H1 (cell line): ENCODE data around the gene PLLP. TPM values are rescaled to one million over a fixed set of nuclear protein-coding genes. Genes with fewer than 3 reads are reported as not detected.

ENCODE experiments used
- CTCF ChIA-PET: fragments of 300-600 bp; sonication (Branson Sonifier 250); formaldehyde crosslinking; loops from one replicate; lab custom pipeline; 2021; ENCODE audit not compliant: partially characterized antibody; lab: Charles Lee
- POLR2A ChIA-PET: fragments of 300-600 bp; sonication (Branson Sonifier 250); formaldehyde crosslinking; loops from one replicate; lab custom pipeline; 2021; ENCODE audit warnings: inconsistent platforms; ENCODE audit not compliant: partially characterized antibody; lab: Charles Lee
- DNase-seq, 2 experiments: peaks; one replicate each; pipeline versions ENCODE4 v3.0.0 to v3.0.0-alpha.2; 2010 to 2022; ENCODE audit warnings: low spot score in 2 of 2, low read depth in 1 of 2, mixed read lengths in 1 of 2
- FAIRE-seq: peaks from 2 replicates; lab custom pipeline; 2011; peaks lifted over from hg19 to GRCh38; lab: Jason Lieb, UNC
- H2AFZ ChIP-seq: 2 replicates; pipeline ENCODE4 v1.8.1; 2012; ENCODE audit warnings: low read length, inconsistent platforms
- H2AK5ac ChIP-seq: 2 replicates; pipeline ENCODE4 v1.6.1; 2013; ENCODE audit warnings: low read depth, low read length
- H2BK120ac ChIP-seq: replicated peaks from 2 replicates; pipeline ENCODE3; 2013; ENCODE audit warnings: low read depth, low read length, inconsistent platforms
- H2BK12ac ChIP-seq: 2 replicates; pipeline ENCODE4 v1.6.1; 2013; ENCODE audit warnings: low read depth, low read length
- H2BK15ac ChIP-seq: 2 replicates; pipeline ENCODE4 v1.6.1; 2013; ENCODE audit warnings: low read length
- H2BK20ac ChIP-seq: 2 replicates; pipeline ENCODE4 v1.6.1; 2013; ENCODE audit warnings: low read length
- H2BK5ac ChIP-seq: 2 replicates; pipeline ENCODE4 v1.6.1; 2013; ENCODE audit warnings: low read depth, low read length
- H3K14ac ChIP-seq: 2 replicates; pipeline ENCODE4 v1.6.1; 2013; ENCODE audit warnings: inconsistent platforms; ENCODE audit not compliant: insufficient read length
- H3K18ac ChIP-seq: 2 replicates; pipeline ENCODE4 v1.6.1; 2013; ENCODE audit warnings: low read length; ENCODE audit errors: extremely low read depth
- H3K23ac ChIP-seq: 2 replicates; pipeline ENCODE4 v1.6.1; 2013; ENCODE audit warnings: inconsistent platforms; ENCODE audit not compliant: insufficient read length
- H3K23me2 ChIP-seq: 2 replicates; pipeline ENCODE4 v1.6.1; 2013; ENCODE audit warnings: low read depth, low read length
- H3K27ac ChIP-seq: 2 replicates; pipeline ENCODE4 v1.6.1; 2011; ENCODE audit warnings: low read depth, low read length, inconsistent platforms
- H3K27me3 ChIP-seq, 4 experiments: replicated peaks in 1 of 4; 1 replicate in 1 of 4; 2 replicates in 3 of 4; pipeline versions ENCODE4 v1.6.1 to v1.8.1; 2011 to 2013; ENCODE audit warnings: low read length in 3 of 4, mild to moderate bottlenecking in 3 of 4, inconsistent platforms in 2 of 4, mixed read lengths in 2 of 4, moderate library complexity in 1 of 4; ENCODE audit not compliant: control insufficient read depth in 3 of 4, insufficient read depth in 3 of 4; ENCODE audit errors: extremely low read depth in 1 of 4
- H3K36me3 ChIP-seq, 4 experiments: 2 replicates each; pipeline versions ENCODE4 v1.6.1 to v1.8.1; 2011 to 2013; ENCODE audit warnings: mild to moderate bottlenecking in 4 of 4, low read length in 3 of 4, moderate library complexity in 2 of 4, control low read depth in 1 of 4, inconsistent platforms in 1 of 4; ENCODE audit not compliant: insufficient read depth in 4 of 4, control insufficient read depth in 2 of 4
- H3K4ac ChIP-seq: replicated peaks from 2 replicates; pipeline ENCODE3; 2013; ENCODE audit warnings: low read length, low read depth, mixed read lengths, inconsistent platforms; ENCODE audit not compliant: insufficient read length
- H3K4me1 ChIP-seq, 4 experiments: replicated peaks in 1 of 4; 1 replicate in 1 of 4; 2 replicates in 3 of 4; pipeline versions ENCODE4 v1.6.1 to v1.8.1; 2011 to 2013; ENCODE audit warnings: low read length in 3 of 4, inconsistent platforms in 2 of 4, mixed read lengths in 1 of 4; ENCODE audit not compliant: insufficient read depth in 4 of 4, control insufficient read depth in 3 of 4
- H3K4me2 ChIP-seq, 2 experiments: 2 replicates each; pipeline versions ENCODE4 v1.6.1 to v1.8.1; 2011 to 2013; ENCODE audit warnings: low read depth in 2 of 2, low read length in 2 of 2, control low read depth in 1 of 2, inconsistent platforms in 1 of 2, mild to moderate bottlenecking in 1 of 2; ENCODE audit not compliant: insufficient read depth in 1 of 2
- H3K4me3 ChIP-seq, 4 experiments: fragments of 200-600, 300-600 bp in 1 of 4; sonication (generic), shearing (Covaris generic), sonication (Bioruptor Twin) in 1 of 4; 2 replicates each; pipeline versions ENCODE4 v1.5.1 to v1.8.1; 2011 to 2016; ENCODE audit warnings: low read length in 4 of 4, low read depth in 3 of 4, control low read depth in 2 of 4, inconsistent platforms in 2 of 4, mild to moderate bottlenecking in 2 of 4, mixed read lengths in 1 of 4, moderate library complexity in 1 of 4; ENCODE audit not compliant: insufficient read depth in 2 of 4; ENCODE audit errors: extremely low read depth in 1 of 4
- H3K56ac ChIP-seq: replicated peaks from 2 replicates; pipeline ENCODE3; 2013; ENCODE audit warnings: low read depth, mild to moderate bottlenecking, mixed read lengths, low read length, inconsistent platforms; ENCODE audit not compliant: insufficient read length
- H3K79me1 ChIP-seq: 2 replicates; pipeline ENCODE4 v1.6.1; 2013; ENCODE audit warnings: low read depth, low read length, control low read depth
- H3K79me2 ChIP-seq, 2 experiments: 2 replicates each; pipeline versions ENCODE4 v1.6.1 to v1.8.1; 2012 to 2013; ENCODE audit warnings: low read length in 2 of 2, mild to moderate bottlenecking in 2 of 2, inconsistent platforms in 1 of 2; ENCODE audit not compliant: insufficient read depth in 2 of 2, control insufficient read depth in 1 of 2
- H3K9ac ChIP-seq, 4 experiments: replicated peaks in 1 of 4; 1 replicate in 1 of 4; 2 replicates in 3 of 4; pipeline versions ENCODE4 v1.6.1 to v1.8.1; 2011 to 2013; ENCODE audit warnings: low read depth in 3 of 4, low read length in 3 of 4, control low read depth in 2 of 4, mild to moderate bottlenecking in 2 of 4, moderate library complexity in 2 of 4, inconsistent platforms in 1 of 4; ENCODE audit errors: extremely low read depth in 1 of 4
- H3K9me3 ChIP-seq, 2 experiments: 2 replicates each; pipeline versions ENCODE4 v1.6.1 to v1.8.1; 2012 to 2013; ENCODE audit warnings: mild to moderate bottlenecking in 2 of 2, moderate library complexity in 2 of 2, control low read depth in 1 of 2, inconsistent platforms in 1 of 2, low read depth in 1 of 2, low read length in 1 of 2, mixed read lengths in 1 of 2; ENCODE audit not compliant: insufficient read depth in 2 of 2
- H4K20me1 ChIP-seq, 2 experiments: replicated peaks in 1 of 2; 2 replicates each; pipeline versions ENCODE3 to v1.8.1; 2011 to 2013; ENCODE audit warnings: inconsistent platforms in 2 of 2, low read length in 2 of 2, mild to moderate bottlenecking in 1 of 2; ENCODE audit not compliant: insufficient read depth in 2 of 2, control insufficient read depth in 1 of 2
- H4K5ac ChIP-seq: 2 replicates; pipeline ENCODE4 v1.6.1; 2013; ENCODE audit warnings: low read length, low read depth, mixed read lengths, inconsistent platforms; ENCODE audit not compliant: insufficient read length
- H4K8ac ChIP-seq: 2 replicates; pipeline ENCODE4 v1.8.0; 2013; ENCODE audit warnings: mild to moderate bottlenecking, moderate library complexity, low read length, inconsistent platforms; ENCODE audit not compliant: insufficient read depth; ENCODE audit errors: extremely low read depth
- H4K91ac ChIP-seq: replicated peaks from 2 replicates; pipeline ENCODE3; 2013; ENCODE audit warnings: low read length, mixed read lengths, inconsistent platforms; ENCODE audit not compliant: insufficient read length
- CREB1 ChIP-seq: IDR thresholded peaks from 2 replicates; pipeline ENCODE4 v1.6.1; 2012; ENCODE audit warnings: inconsistent platforms
- EZH2 ChIP-seq: fragments of 200-600 bp; sonication (generic); IDR thresholded peaks from 2 replicates; pipeline ENCODE4 v1.7.1; 2012; ENCODE audit warnings: low read depth, mild to moderate bottlenecking, moderate library complexity, low read length, inconsistent platforms; ENCODE audit not compliant: severe bottlenecking
- MAFK ChIP-seq: IDR thresholded peaks from 2 replicates; pipeline ENCODE4 v1.6.1; 2012; ENCODE audit warnings: low read depth, mild to moderate bottlenecking, improper control_type of control experiment, low read length
- POLR2AphosphoS5 ChIP-seq: IDR thresholded peaks from 2 replicates; pipeline ENCODE4 v1.6.1; 2011; ENCODE audit warnings: low read depth, low read length
- TCF12 ChIP-seq: IDR thresholded peaks from 2 replicates; pipeline ENCODE4 v1.6.1; 2011; ENCODE audit warnings: low read depth, mild to moderate bottlenecking, low read length
- whole genome bisulfite sequencing, 2 experiments: shearing (Covaris generic) in 1 of 2; methylation state at CpG; one replicate each; pipeline versions ENCODE4 v1.1.6 to v1.1.7; 2013 to 2015; ENCODE audit warnings: low lambda C conversion rate in 2 of 2, mixed read lengths in 2 of 2, inconsistent platforms in 1 of 2, low coverage in 1 of 2, missing lambda C conversion rate in 1 of 2; ENCODE audit not compliant: insufficient replicate concordance in 2 of 2, insufficient coverage in 1 of 2, insufficient read length in 1 of 2; ENCODE audit errors: extremely low coverage in 1 of 2, missing lambda C conversion rate in 1 of 2; 5-methylcytosine and 5-hydroxymethylcytosine counted together
- polyA plus RNA-seq, 7 experiments: library from polyadenylated mRNA; depleted of rRNA in 3 of 7; stranded (reverse) in 5 of 7; unstranded in 2 of 7; fragments of >200 nt in 5 of 7; fragments of 200-250 nt in 2 of 7; gene quantifications; 1 replicate in 5 of 7; 2 replicates in 1 of 7; 4 replicates in 1 of 7; pipeline versions ENCODE4 v1.2.1 to v1.2.3, GENCODE V29; 2011 to 2013; ENCODE audit warnings: missing spikeins in 2 of 7, mixed read lengths in 2 of 7
- total RNA-seq: library from RNA; stranded (reverse); fragmentation: NEBNext Ultra II Directional; extraction: Animal tissue kit (Norgen Biotek cat#: 25700); gene quantifications from 2 replicates; pipeline ENCODE4 v1.2.1, GENCODE V29; 2021

Gene PLLP
- total and polyA plus RNA-seq, 2 of the 8 experiments (the other 6 are each of a cell fraction or from before 2014, with no cell fraction given), result 2.9 to 10.6 TPM

DNA sequence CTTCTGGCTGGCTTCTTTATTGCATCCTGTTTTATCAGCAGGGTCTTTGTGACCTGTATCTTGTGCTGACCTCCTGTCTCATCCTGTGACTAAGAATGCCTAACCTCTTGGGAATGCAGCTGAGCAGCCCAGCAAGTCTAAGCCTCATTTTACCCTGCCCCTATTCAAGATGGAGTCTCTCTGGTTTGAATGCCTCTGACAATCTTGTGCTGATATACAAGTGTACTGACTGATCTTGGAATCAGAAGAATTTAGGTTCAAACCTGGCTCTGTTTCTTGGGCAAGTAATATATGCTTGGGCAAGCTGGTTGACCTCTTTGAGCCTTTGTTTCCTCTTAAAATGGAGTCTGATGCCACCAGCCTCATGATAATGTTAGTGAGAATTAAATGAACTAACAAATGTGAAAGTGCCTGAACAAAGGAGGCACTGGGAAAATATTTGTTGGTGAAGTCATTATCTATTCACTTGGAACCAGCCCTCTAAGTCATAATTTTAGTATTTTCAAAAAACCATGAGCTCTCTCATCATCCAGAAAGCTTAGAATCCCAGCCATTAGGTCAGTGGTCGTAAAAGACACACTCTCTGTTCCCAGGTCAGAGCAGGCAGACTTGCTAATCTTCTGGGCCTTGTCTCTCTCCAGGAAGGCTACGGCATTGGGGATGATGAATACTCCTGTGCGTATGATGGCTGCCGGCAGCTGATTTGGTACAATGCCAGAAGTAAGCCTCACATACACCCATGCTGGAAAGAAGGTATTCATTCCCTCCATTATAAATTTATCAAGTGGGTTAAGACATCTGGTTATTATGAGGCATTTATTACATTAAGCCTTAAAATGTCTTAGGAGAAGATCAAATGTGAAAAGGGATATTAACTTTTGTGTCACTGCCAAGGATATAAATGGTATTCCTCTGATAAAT is 57.5 kb downstream of the PLLP start:
- H3K23ac ChIP-seq, result no peak overlapping the region
- H2BK5ac ChIP-seq, result no peak overlapping the region
- H2BK20ac ChIP-seq, result no peak overlapping the region
- no peak overlapping the region for H2BK15ac ChIP-seq
- H3K27me3 ChIP-seq, result no peaks in the 10 kb centered on the region
- no peak overlapping the region for H4K5ac ChIP-seq
- no peak overlapping the region for H2BK120ac ChIP-seq
- FAIRE-seq (no peak), DNase-seq (no peak)
- H2BK12ac ChIP-seq, result no peak overlapping the region
- H4K91ac ChIP-seq, result no peak overlapping the region
- H3K79me1 ChIP-seq, result no peaks in the 10 kb centered on the region
- H3K27ac ChIP-seq, result no peak overlapping the region
- no peak overlapping the region for H3K56ac ChIP-seq
- no peak overlapping the region for H2AK5ac ChIP-seq
- WGBS, 2 experiments, result 91% methylated on average over 4 of the region's 4 CpGs; no CpG with 5 or more reads in 1 of the 2 experiments
- TF ChIP-seq TCF12, result no peak
- no peak for TF ChIP-seq CREB1
- no peak for TF ChIP-seq POLR2AphosphoS5
- TF ChIP-seq MAFK, result no peak
- no peak for TF ChIP-seq EZH2
- H2AFZ ChIP-seq, result no peak overlapping the region
- no peaks in the 10 kb centered on the region for H3K23me2 ChIP-seq
- H3K4me1 ChIP-seq, result no peaks in the 10 kb centered on the region
- peaks cover 9 to 46% (median 29%) of the 10 kb centered on the region in 4 experiments for H3K36me3 ChIP-seq
- H3K18ac ChIP-seq, result no peak overlapping the region
- CTCF ChIA-PET, result interaction anchor here (0.6 kb wide), 1 partner anchor 41 kb away, joined by 3 read pairs; the partner anchor contains the start of genes PSME3IP1 and RSPRY1
- POLR2A ChIA-PET, result interaction anchor here (1.5 kb wide), 1 partner anchor 17 kb away, joined by 3 read pairs; no protein-coding TSS in a partner anchor
- H3K4me2 ChIP-seq, result no peak overlapping the region
- no peak overlapping the region for H3K4ac ChIP-seq
- H3K14ac ChIP-seq, result no peak overlapping the region
- H3K4me3 ChIP-seq, result no peak overlapping the region
- no peaks in the 10 kb centered on the region for H4K20me1 ChIP-seq
- H3K9ac ChIP-seq, result no peak overlapping the region
- no peaks in the 10 kb centered on the region for H3K9me3 ChIP-seq
- H4K8ac ChIP-seq, result no peak overlapping the region
- H3K79me2 ChIP-seq, result no peaks in the 10 kb centered on the region
